Endothelial cell of umbilical vein (primary cell): Measurements from ENCODE around the gene NTMT2.

Source experiments
- CTCF ChIP-seq, 2 donors: IDR thresholded peaks; 1 replicate in 1 of 2; 2 replicates in 1 of 2; pipeline ENCODE4 v1.5.1; 2011; ENCODE audit warnings: low read length in 2 of 2, mild to moderate bottlenecking in 2 of 2, moderate library complexity in 2 of 2, control low read depth in 1 of 2, inconsistent platforms in 1 of 2, low read depth in 1 of 2; ENCODE audit not compliant: insufficient read depth in 1 of 2; ENCODE audit errors: extremely low read depth in 1 of 2
- EZH2 ChIP-seq: IDR thresholded peaks from 2 replicates; pipeline ENCODE4 v1.6.1; 2012; ENCODE audit warnings: borderline replicate concordance, low read depth, mild to moderate bottlenecking, moderate library complexity, low read length, inconsistent platforms; ENCODE audit not compliant: severe bottlenecking
- FOS ChIP-seq: IDR thresholded peaks from 2 replicates; pipeline ENCODE4 v1.6.1; 2011; ENCODE audit warnings: mild to moderate bottlenecking, low read length, moderate library complexity, borderline replicate concordance; ENCODE audit not compliant: insufficient read depth
- MAX ChIP-seq: IDR thresholded peaks from 2 replicates; pipeline ENCODE4 v1.6.1; 2011; ENCODE audit not compliant: insufficient read depth, insufficient read length
- POLR2A ChIP-seq: IDR thresholded peaks from 2 replicates; pipeline ENCODE4 v1.6.1; 2012; ENCODE audit warnings: low read depth, mild to moderate bottlenecking, control low read depth, low read length
- POLR2AphosphoS5 ChIP-seq: IDR thresholded peaks from 2 replicates; pipeline ENCODE4 v1.6.1; 2012; ENCODE audit warnings: low read depth, mild to moderate bottlenecking, control low read depth, low read length, moderate library complexity; ENCODE audit not compliant: insufficient read depth

GRCh38 chr1:170182442-170182841 is 36.7 kb downstream of the NTMT2 start:
- TF ChIP-seq POLR2A (no peak), POLR2AphosphoS5 (no peak), CTCF (IDR thresholded peaks at IDR 0.05; ENCODE audit: extremely low read depth in 1 of 2, insufficient read depth in 1 of 2, low read depth in 1 of 2, low read length in 2 of 2) (no peak), EZH2 (no peak), FOS (no peak), MAX (no peak)
